HepG2 (cell line): Measurements from ENCODE around the gene DSE. TPM values are rescaled to one million over a fixed set of nuclear protein-coding genes. Genes with fewer than 3 reads are reported as not detected.
A peak's percentile ranks its signal among the peaks of the same experiment; 100 is the strongest.

Source experiments
- ATAC-seq: fragments of 200-7000 bp; cut with Tn5 transposase; 3 replicates; pipeline ENCODE4 v1.9.1; 2020; ENCODE audit warnings: mild to moderate bottlenecking, moderate library complexity
- BruUV-seq: library from RNA; stranded (reverse); fragments of 400-500 nt; replicated peaks from 2 replicates; lab custom pipeline; 2021; lab: Mats Ljungman, UMichigan
- CTCF ChIA-PET: fragments of 300-600 bp; formaldehyde crosslinking; extraction: SDS; loops from one replicate; lab custom pipeline; 2021; ENCODE audit warnings: low total read pairs, inconsistent platforms, low intra/inter-chr PET ratio; lab: Yijun Ruan, JAX
- POLR2A ChIA-PET: fragments of 350-600 bp; sonication (Branson Sonifier 250); formaldehyde crosslinking; loops from one replicate; lab custom pipeline; 2020; ENCODE audit warnings: antibody characterized with exemption, inconsistent platforms; lab: Yijun Ruan, JAX
- DNase-seq: peaks from one replicate; pipeline ENCODE4 v3.0.0-alpha.2; 2015; ENCODE audit warnings: low spot score
- FAIRE-seq: peaks from 3 replicates; lab custom pipeline; 2011; peaks lifted over from hg19 to GRCh38; lab: Jason Lieb, UNC
- H2AFZ ChIP-seq: one replicate; pipeline ENCODE4 v1.6.1; 2011; ENCODE audit warnings: low read length, inconsistent platforms
- H3K27ac ChIP-seq: fragments of 300-600 bp; 3 replicates; pipeline ENCODE4 v1.8.0; 2011; ENCODE audit warnings: mixed run types, mild to moderate bottlenecking, mixed read lengths, low read length, inconsistent platforms; ENCODE audit not compliant: insufficient read depth; ENCODE audit errors: extremely low read length
- H3K27me3 ChIP-seq, 2 experiments: fragments of 200-600 bp in 1 of 2; 2 replicates in 1 of 2; 3 replicates in 1 of 2; pipeline versions ENCODE4 v1.6.0 to v1.8.0; 2011; ENCODE audit warnings: low read length in 2 of 2, mild to moderate bottlenecking in 2 of 2, moderate library complexity in 2 of 2, inconsistent platforms in 1 of 2; ENCODE audit not compliant: insufficient read depth in 2 of 2, control insufficient read depth in 1 of 2
- H3K36me3 ChIP-seq, 2 experiments: fragments of 200-600 bp in 1 of 2; replicated peaks in 1 of 2; 2 replicates in 1 of 2; 3 replicates in 1 of 2; pipeline versions ENCODE4 v1.5.1 to v1.8.0; 2011; ENCODE audit warnings: low read length in 2 of 2, inconsistent platforms in 1 of 2; ENCODE audit not compliant: insufficient read depth in 2 of 2, control insufficient read depth in 1 of 2
- H3K4me1 ChIP-seq: 2 replicates; pipeline ENCODE4 v1.5.1; 2012; ENCODE audit warnings: low read length, inconsistent platforms; ENCODE audit not compliant: insufficient read depth
- H3K4me2 ChIP-seq: 2 replicates; pipeline ENCODE4 v1.6.0; 2011; ENCODE audit warnings: low read depth, low read length, inconsistent platforms
- H3K4me3 ChIP-seq, 3 experiments: fragments of 200-600 bp in 1 of 3; sonication (generic), shearing (Covaris generic) in 1 of 3; replicated peaks in 1 of 3; 2 replicates each; pipeline ENCODE4 v1.5.1; 2011 to 2016; ENCODE audit warnings: low read length in 3 of 3, inconsistent platforms in 2 of 3, low read depth in 2 of 3, mild to moderate bottlenecking in 2 of 3, control low read depth in 1 of 3, mixed read lengths in 1 of 3; ENCODE audit not compliant: insufficient read depth in 1 of 3
- H3K79me2 ChIP-seq: one replicate; pipeline ENCODE4 v1.6.1; 2011; ENCODE audit warnings: low read length, inconsistent platforms; ENCODE audit not compliant: insufficient read depth
- H3K9ac ChIP-seq: 2 replicates; pipeline ENCODE4 v1.6.0; 2011; ENCODE audit warnings: mild to moderate bottlenecking, low read depth, low read length, inconsistent platforms; ENCODE audit not compliant: insufficient read depth
- H3K9me3 ChIP-seq: 2 replicates; pipeline ENCODE4 v1.5.1; 2012; ENCODE audit warnings: mild to moderate bottlenecking, low read length
- H4K20me1 ChIP-seq: 2 replicates; pipeline ENCODE4 v1.6.0; 2011; ENCODE audit warnings: inconsistent platforms, mild to moderate bottlenecking, low read length, moderate library complexity; ENCODE audit not compliant: insufficient read depth
- ATM ChIP-seq: fragments of 450-650 bp; IDR thresholded peaks from 2 replicates; pipeline ENCODE4 v1.7.1; 2017; ENCODE audit warnings: mild to moderate bottlenecking, borderline replicate concordance
- CEBPG ChIP-seq: IDR thresholded peaks from 2 replicates; pipeline ENCODE4 v1.6.1; 2016
- HNF4A ChIP-seq: sonication (generic); formaldehyde crosslinking; IDR thresholded peaks from 2 replicates; pipeline ENCODE4 v1.4.0; 2020; ENCODE audit warnings: missing genetic modification reagents
- MTF2 ChIP-seq: sonication (generic); formaldehyde crosslinking; IDR thresholded peaks from 2 replicates; pipeline ENCODE4 v1.5.0; 2020; ENCODE audit warnings: missing genetic modification reagents, borderline replicate concordance
- NFKB2 ChIP-seq: sonication (generic); formaldehyde crosslinking; IDR thresholded peaks from 2 replicates; pipeline ENCODE4 v1.4.0; 2020; ENCODE audit warnings: missing genetic modification reagents, borderline replicate concordance
- NR2F6 ChIP-seq, 2 experiments: IDR thresholded peaks; 2 replicates each; pipeline ENCODE4 v1.6.1; 2016; ENCODE audit warnings: antibody characterized with exemption in 1 of 2, mild to moderate bottlenecking in 1 of 2
- SCMH1 ChIP-seq: sonication (generic); formaldehyde crosslinking; IDR thresholded peaks from 2 replicates; pipeline ENCODE4 v1.9.0; 2021; ENCODE audit warnings: missing genetic modification reagents, mild to moderate bottlenecking, borderline replicate concordance
- U2AF1 ChIP-seq: fragments of 200-400 bp; formaldehyde crosslinking; optimal IDR thresholded peaks from 2 replicates; pipeline ENCODE3; 2017; ENCODE audit warnings: mild to moderate bottlenecking, low read depth, low read length
- ZNF160 ChIP-seq: sonication (generic); formaldehyde crosslinking; IDR thresholded peaks from 2 replicates; pipeline ENCODE4 v1.8.0; 2022; ENCODE audit warnings: mild to moderate bottlenecking, inconsistent platforms, missing genetic modification reagents
- ZNF780A ChIP-seq: sonication (generic); formaldehyde crosslinking; IDR thresholded peaks from 2 replicates; pipeline ENCODE4 v1.8.0; 2022; ENCODE audit warnings: mild to moderate bottlenecking, missing genetic modification reagents, moderate library complexity
- ZSCAN21 ChIP-seq: sonication (generic); formaldehyde crosslinking; IDR thresholded peaks from 2 replicates; pipeline ENCODE4 v1.8.0; 2022; ENCODE audit warnings: mild to moderate bottlenecking, missing genetic modification reagents, moderate library complexity, borderline replicate concordance
- WGBS: methylation state at CpG from one replicate; pipeline ENCODE4 v1.1.6; 2017; ENCODE audit warnings: low lambda C conversion rate; 5-methylcytosine and 5-hydroxymethylcytosine counted together
- in situ Hi-C: cut with HindIII; loops from 2 replicates; pipeline ENCODE4 v1.10.0; 2017; ENCODE audit warnings: low pct_unique_long_range_greater_than_20kb; ENCODE audit not compliant: extremely low pct_ligation_motif_present
- intact Hi-C: fragments of 100-400 bp; cut with micrococcal nuclease; formaldehyde crosslinking; loops from one replicate; pipeline ENCODE4 v1.10.0; 2022; ENCODE audit not compliant: unreplicated experiment
- polyA plus RNA-seq, 8 experiments: library from polyadenylated mRNA; depleted of rRNA in 3 of 8; stranded (reverse) in 7 of 8; unstranded in 1 of 8; fragments of >200 nt; fragmentation: Illumina TruSeq in 4 of 8; extraction: Trizol in 4 of 8; gene quantifications; 2 replicates each; pipeline versions ENCODE4 v1.2.1 to v1.2.3, GENCODE V29; 2011 to 2016; ENCODE audit warnings: low read depth in 4 of 8, missing spikeins in 1 of 8, mixed read lengths in 1 of 8; ENCODE audit not compliant: insufficient read depth in 1 of 8
- total RNA-seq, 5 experiments: library from RNA; depleted of rRNA; stranded (reverse); fragments of >200 nt; fragmentation: Illumina TruSeq; extraction: Trizol; gene quantifications; 2 replicates each; pipeline ENCODE4 v1.2.3, GENCODE V29; 2016; ENCODE audit warnings: low read depth in 1 of 5
- TF ChIP-seq, protein P1 (sequence below): sonication (generic); formaldehyde crosslinking; IDR thresholded peaks from 2 replicates; pipeline ENCODE4 v1.8.0; 2022; ENCODE audit warnings: missing genetic modification reagents, mild to moderate bottlenecking, inconsistent platforms, borderline replicate concordance
- TF ChIP-seq, protein P2 (sequence below): sonication (generic); formaldehyde crosslinking; IDR thresholded peaks from 2 replicates; pipeline ENCODE4 v1.4.0; 2020; ENCODE audit warnings: missing genetic modification reagents
- TF ChIP-seq, protein P3 (sequence below): sonication (generic); formaldehyde crosslinking; IDR thresholded peaks from 2 replicates; pipeline ENCODE4 v1.8.1; 2023; ENCODE audit warnings: mild to moderate bottlenecking, moderate library complexity, missing genetic modification reagents

Gene DSE
- total and polyA plus RNA-seq, 2 of the 13 experiments (the other 11 are each of a cell fraction or from before 2014, with no cell fraction given), result 2.6 to 4.6 TPM

DNA sequence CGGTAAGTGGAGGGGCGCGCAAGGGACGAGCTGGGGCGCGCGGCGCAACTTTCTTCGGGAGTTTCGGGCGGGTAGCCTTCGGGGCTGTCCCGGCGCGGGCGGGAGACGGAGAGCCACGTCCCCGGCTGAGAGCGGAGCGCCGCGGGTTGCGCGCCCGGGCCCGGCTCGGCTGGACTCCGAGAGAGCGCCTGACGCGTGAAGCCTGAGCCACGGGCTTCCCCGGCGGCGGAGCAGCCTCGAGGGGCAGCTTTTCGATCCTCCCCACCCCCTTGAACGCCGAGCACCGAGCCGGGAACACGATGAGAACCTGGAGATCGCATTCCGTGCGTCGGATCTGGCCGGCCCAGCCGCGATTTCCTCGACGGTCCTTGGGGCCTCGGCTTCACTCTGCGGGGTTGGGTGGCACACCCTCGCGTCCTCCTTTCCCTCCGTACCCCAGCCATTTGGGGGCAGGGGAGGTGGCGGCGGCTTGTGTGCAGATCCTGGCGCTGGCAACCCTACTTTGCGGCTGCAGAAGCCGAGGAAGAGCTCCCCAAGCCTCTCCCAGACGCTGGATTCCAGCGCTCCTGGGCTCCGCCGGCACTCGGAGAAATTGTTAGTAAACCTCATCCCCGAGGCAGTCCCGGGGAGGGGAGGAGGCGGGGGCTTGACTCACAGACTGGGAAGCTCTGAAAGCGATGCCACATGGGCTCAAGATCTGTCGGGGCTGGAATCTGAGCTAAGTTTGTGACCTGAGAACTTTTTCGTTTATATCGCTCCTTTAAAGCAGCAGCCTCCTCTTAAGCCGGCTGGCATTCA is 572 bp downstream of the DSE start:
- Histone ChIP-seq H3K9me3 (no peaks in the 10 kb centered on the region), H3K4me2 (peak overlapping the region; percentile 89), H3K4me3 (peak overlapping the region; percentile 51 to 71 (median 51)), H4K20me1 (no peaks in the 10 kb centered on the region), H3K4me1 (peaks cover 11% of the 10 kb centered on the region), H3K79me2 (no peaks in the 10 kb centered on the region), H3K27ac (no peak overlapping the region), H3K36me3 (no peaks in the 10 kb centered on the region), H3K27me3 (peaks cover 9 to 51% of the 10 kb centered on the region in 2 experiments), H3K9ac (no peak overlapping the region), H2AFZ (no peak overlapping the region)
- ChIA-PET POLR2A (no interaction called here), CTCF (no interaction called here)
- in situ Hi-C loops (no loop called here), intact Hi-C loops (loop anchor here (5.0 kb wide), 1 partner anchor 79 kb away; no protein-coding TSS in a partner anchor)
- BruUV-seq, result no TSS peak
- DNase-seq (no peak), ATAC-seq (peak; percentile 82), FAIRE-seq (no peak)
- 4% methylated on average over 23 of the region's 75 CpGs for WGBS
- peak; percentile 48; the same call in 1 of the 2 replicates for TF ChIP-seq ZSCAN21 (CRISPR knock-in tag)
- TF ChIP-seq, protein P1, sequence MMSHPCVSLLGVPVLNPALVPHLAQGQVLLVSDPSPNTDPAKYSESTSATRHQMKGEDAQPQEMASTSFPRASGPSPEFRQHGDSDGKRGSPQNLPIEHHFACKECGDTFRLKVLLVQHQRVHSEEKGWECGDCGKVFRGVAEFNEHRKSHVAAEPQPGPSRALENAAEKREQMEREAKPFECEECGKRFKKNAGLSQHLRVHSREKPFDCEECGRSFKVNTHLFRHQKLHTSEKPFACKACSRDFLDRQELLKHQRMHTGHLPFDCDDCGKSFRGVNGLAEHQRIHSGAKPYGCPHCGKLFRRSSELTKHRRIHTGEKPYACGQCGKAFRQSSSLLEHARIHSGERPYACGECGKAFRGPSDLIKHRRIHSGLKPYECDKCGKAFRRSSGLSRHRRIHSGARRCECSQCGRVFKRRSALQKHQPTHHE, result peak; percentile 36; the same call in 1 of the 2 replicates
- no peak; the same call in 1 of the 2 replicates for TF ChIP-seq SCMH1 (CRISPR knock-in tag)
- no peak for TF ChIP-seq CEBPG (CRISPR knock-in tag)
- TF ChIP-seq U2AF1, result no peak
- TF ChIP-seq ATM, result no peak
- 0 out of 2 replicates have a peak, but pooled peaks have one; percentile 35 for TF ChIP-seq ZNF160
- TF ChIP-seq NR2F6 (IDR thresholded peaks at IDR 0.05), result no peak
- TF ChIP-seq NR2F6 (CRISPR knock-in tag; IDR thresholded peaks at IDR 0.05), result no peak
- peak; percentile 65; the same call in 1 of the 2 replicates for TF ChIP-seq NFKB2 (CRISPR knock-in tag)
- TF ChIP-seq MTF2 (CRISPR knock-in tag), result peak; percentile 98
- TF ChIP-seq, protein P2, sequence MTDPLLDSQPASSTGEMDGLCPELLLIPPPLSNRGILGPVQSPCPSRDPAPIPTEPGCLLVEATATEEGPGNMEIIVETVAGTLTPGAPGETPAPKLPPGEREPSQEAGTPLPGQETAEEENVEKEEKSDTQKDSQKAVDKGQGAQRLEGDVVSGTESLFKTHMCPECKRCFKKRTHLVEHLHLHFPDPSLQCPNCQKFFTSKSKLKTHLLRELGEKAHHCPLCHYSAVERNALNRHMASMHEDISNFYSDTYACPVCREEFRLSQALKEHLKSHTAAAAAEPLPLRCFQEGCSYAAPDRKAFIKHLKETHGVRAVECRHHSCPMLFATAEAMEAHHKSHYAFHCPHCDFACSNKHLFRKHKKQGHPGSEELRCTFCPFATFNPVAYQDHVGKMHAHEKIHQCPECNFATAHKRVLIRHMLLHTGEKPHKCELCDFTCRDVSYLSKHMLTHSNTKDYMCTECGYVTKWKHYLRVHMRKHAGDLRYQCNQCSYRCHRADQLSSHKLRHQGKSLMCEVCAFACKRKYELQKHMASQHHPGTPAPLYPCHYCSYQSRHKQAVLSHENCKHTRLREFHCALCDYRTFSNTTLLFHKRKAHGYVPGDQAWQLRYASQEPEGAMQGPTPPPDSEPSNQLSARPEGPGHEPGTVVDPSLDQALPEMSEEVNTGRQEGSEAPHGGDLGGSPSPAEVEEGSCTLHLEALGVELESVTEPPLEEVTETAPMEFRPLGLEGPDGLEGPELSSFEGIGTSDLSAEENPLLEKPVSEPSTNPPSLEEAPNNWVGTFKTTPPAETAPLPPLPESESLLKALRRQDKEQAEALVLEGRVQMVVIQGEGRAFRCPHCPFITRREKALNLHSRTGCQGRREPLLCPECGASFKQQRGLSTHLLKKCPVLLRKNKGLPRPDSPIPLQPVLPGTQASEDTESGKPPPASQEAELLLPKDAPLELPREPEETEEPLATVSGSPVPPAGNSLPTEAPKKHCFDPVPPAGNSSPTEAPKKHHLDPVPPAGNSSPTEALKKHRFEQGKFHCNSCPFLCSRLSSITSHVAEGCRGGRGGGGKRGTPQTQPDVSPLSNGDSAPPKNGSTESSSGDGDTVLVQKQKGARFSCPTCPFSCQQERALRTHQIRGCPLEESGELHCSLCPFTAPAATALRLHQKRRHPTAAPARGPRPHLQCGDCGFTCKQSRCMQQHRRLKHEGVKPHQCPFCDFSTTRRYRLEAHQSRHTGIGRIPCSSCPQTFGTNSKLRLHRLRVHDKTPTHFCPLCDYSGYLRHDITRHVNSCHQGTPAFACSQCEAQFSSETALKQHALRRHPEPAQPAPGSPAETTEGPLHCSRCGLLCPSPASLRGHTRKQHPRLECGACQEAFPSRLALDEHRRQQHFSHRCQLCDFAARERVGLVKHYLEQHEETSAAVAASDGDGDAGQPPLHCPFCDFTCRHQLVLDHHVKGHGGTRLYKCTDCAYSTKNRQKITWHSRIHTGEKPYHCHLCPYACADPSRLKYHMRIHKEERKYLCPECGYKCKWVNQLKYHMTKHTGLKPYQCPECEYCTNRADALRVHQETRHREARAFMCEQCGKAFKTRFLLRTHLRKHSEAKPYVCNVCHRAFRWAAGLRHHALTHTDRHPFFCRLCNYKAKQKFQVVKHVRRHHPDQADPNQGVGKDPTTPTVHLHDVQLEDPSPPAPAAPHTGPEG (CRISPR knock-in tag), result peak; percentile 72; the same call in 1 of the 2 replicates
- no peak for TF ChIP-seq ZNF780A (CRISPR knock-in tag)
- TF ChIP-seq, protein P3, sequence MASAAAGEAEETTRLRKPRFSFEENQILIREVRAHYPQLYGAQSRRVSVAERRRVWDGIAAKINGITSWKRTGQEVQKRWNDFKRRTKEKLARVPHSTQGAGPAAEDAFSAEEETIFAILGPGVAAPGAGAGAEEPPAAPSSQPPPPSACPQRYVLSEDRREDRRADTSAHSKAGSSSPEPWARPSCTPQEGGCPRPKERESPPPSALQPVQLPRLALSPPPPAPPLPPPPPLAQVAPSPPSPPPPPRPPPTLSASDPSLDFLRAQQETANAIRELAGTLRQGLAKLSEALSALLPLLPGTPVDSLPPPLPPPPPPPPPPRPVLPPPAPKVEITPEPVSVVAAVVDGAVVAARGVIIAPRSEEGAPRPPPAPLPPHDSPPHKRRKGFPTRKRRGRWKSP (CRISPR knock-in tag), result peak; percentile 77
- no peak for TF ChIP-seq HNF4A
